IMR-90 (cell line): ENCODE measurements around the gene TM4SF1. TPM values are rescaled to one million over a fixed set of nuclear protein-coding genes. Genes with fewer than 3 reads are reported as not detected.

Experiments
- ATAC-seq: fragments of 200-7000 bp; cut with Tn5 transposase; 2 replicates; pipeline ENCODE4 v1.9.1; 2020; ENCODE audit warnings: low read depth, mild to moderate bottlenecking, moderate library complexity
- BruUV-seq: library from RNA; stranded (reverse); fragments of 400-500 nt; replicated peaks from 2 replicates; lab custom pipeline; 2021; lab: Mats Ljungman, UMichigan
- CTCF ChIA-PET: fragments of 300-600 bp; formaldehyde crosslinking; extraction: SDS; loops from one replicate; lab custom pipeline; 2021; ENCODE audit warnings: antibody characterized with exemption; lab: Yijun Ruan, JAX
- POLR2A ChIA-PET: fragments of 300-600 bp; sonication (Branson Sonifier 250); formaldehyde crosslinking; loops from one replicate; lab custom pipeline; 2022; ENCODE audit warnings: antibody characterized with exemption; ENCODE audit not compliant: unreplicated experiment; lab: Charles Lee
- DNase-seq: peaks from one replicate; pipeline ENCODE4 v3.0.0; 2013
- H2AFZ ChIP-seq: replicated peaks from 2 replicates; pipeline ENCODE3; 2013; ENCODE audit warnings: low read length, mild to moderate bottlenecking; ENCODE audit not compliant: poor library complexity
- H2AK5ac ChIP-seq: 2 replicates; pipeline ENCODE4 v1.6.1; 2013; ENCODE audit warnings: low read depth, low read length, inconsistent platforms
- H2AK9ac ChIP-seq: replicated peaks from 2 replicates; pipeline ENCODE3; 2013; ENCODE audit warnings: mild to moderate bottlenecking, low read depth, low read length, moderate library complexity; ENCODE audit not compliant: poor library complexity
- H2BK120ac ChIP-seq: 2 replicates; pipeline ENCODE4 v1.6.1; 2013; ENCODE audit warnings: low read depth, low read length, inconsistent platforms
- H2BK15ac ChIP-seq: 3 replicates; pipeline ENCODE4 v1.6.1; 2013; ENCODE audit warnings: low read depth, low read length, inconsistent platforms
- H2BK20ac ChIP-seq: 2 replicates; pipeline ENCODE4 v1.6.1; 2013; ENCODE audit warnings: low read depth, mild to moderate bottlenecking, inconsistent platforms, low read length, moderate library complexity
- H2BK5ac ChIP-seq: 2 replicates; pipeline ENCODE4 v1.6.1; 2013; ENCODE audit warnings: mild to moderate bottlenecking, low read depth, low read length, inconsistent platforms; ENCODE audit not compliant: poor library complexity, severe bottlenecking
- H3K14ac ChIP-seq: replicated peaks from 2 replicates; pipeline ENCODE4 v1.6.1; 2013; ENCODE audit warnings: low read depth, low read length, inconsistent platforms
- H3K18ac ChIP-seq: 2 replicates; pipeline ENCODE4 v1.6.1; 2013; ENCODE audit warnings: low read depth, low read length, control low read depth
- H3K23ac ChIP-seq: 2 replicates; pipeline ENCODE4 v1.6.1; 2013; ENCODE audit warnings: low read depth, low read length, inconsistent platforms
- H3K27ac ChIP-seq: 2 replicates; pipeline ENCODE4 v1.5.1; 2013; ENCODE audit warnings: mild to moderate bottlenecking, control low read depth, low read length; ENCODE audit not compliant: insufficient read depth
- H3K27me3 ChIP-seq: 2 replicates; pipeline ENCODE4 v1.6.1; 2013; ENCODE audit warnings: low read length; ENCODE audit not compliant: control insufficient read depth, insufficient read depth
- H3K36me3 ChIP-seq: 2 replicates; pipeline ENCODE4 v1.6.1; 2013; ENCODE audit warnings: low read length, mixed read lengths; ENCODE audit not compliant: control insufficient read depth, insufficient read depth
- H3K4ac ChIP-seq: 2 replicates; pipeline ENCODE4 v1.6.1; 2013; ENCODE audit warnings: low read depth, low read length, inconsistent platforms
- H3K4me1 ChIP-seq: 2 replicates; pipeline ENCODE4 v1.6.1; 2013; ENCODE audit warnings: low read length, mixed read lengths; ENCODE audit not compliant: control insufficient read depth, insufficient read depth
- H3K4me2 ChIP-seq: 2 replicates; pipeline ENCODE4 v1.6.1; 2013; ENCODE audit warnings: low read depth, mild to moderate bottlenecking, control low read depth, low read length, moderate library complexity
- H3K4me3 ChIP-seq: 2 replicates; pipeline ENCODE4 v1.5.1; 2013; ENCODE audit warnings: low read depth, mild to moderate bottlenecking, control low read depth, low read length, moderate library complexity; ENCODE audit not compliant: insufficient read depth
- H3K56ac ChIP-seq: 2 replicates; pipeline ENCODE4 v1.6.1; 2013; ENCODE audit warnings: low read length, inconsistent platforms; ENCODE audit not compliant: insufficient read depth; ENCODE audit errors: extremely low read depth
- H3K79me1 ChIP-seq, 2 experiments: 2 replicates each; pipeline ENCODE4 v1.6.1; 2013; ENCODE audit warnings: low read length in 2 of 2, inconsistent platforms in 1 of 2, low read depth in 1 of 2
- H3K9ac ChIP-seq: 2 replicates; pipeline ENCODE4 v1.6.1; 2013; ENCODE audit warnings: low read depth, low read length, control low read depth
- H3K9me1 ChIP-seq: 2 replicates; pipeline ENCODE4 v1.6.1; 2013; ENCODE audit warnings: low read length, inconsistent platforms; ENCODE audit not compliant: insufficient read depth
- H3K9me3 ChIP-seq: 2 replicates; pipeline ENCODE4 v1.6.1; 2013; ENCODE audit warnings: low read length; ENCODE audit not compliant: control insufficient read depth, insufficient read depth
- H4K20me1 ChIP-seq: 2 replicates; pipeline ENCODE4 v1.6.1; 2013; ENCODE audit warnings: low read length, inconsistent platforms; ENCODE audit not compliant: insufficient read depth
- H4K5ac ChIP-seq: 2 replicates; pipeline ENCODE4 v1.6.1; 2013; ENCODE audit warnings: mild to moderate bottlenecking, low read depth, low read length, control low read depth
- H4K8ac ChIP-seq, 2 experiments: 2 replicates each; pipeline ENCODE4 v1.6.1; 2013; ENCODE audit warnings: low read depth in 2 of 2, low read length in 2 of 2, control low read depth in 1 of 2, inconsistent platforms in 1 of 2
- H4K91ac ChIP-seq: 2 replicates; pipeline ENCODE4 v1.6.1; 2013; ENCODE audit warnings: low read depth, low read length, inconsistent platforms; ENCODE audit not compliant: insufficient read depth
- BHLHE40 ChIP-seq: fragments of 150-350 bp; IDR thresholded peaks from 2 replicates; pipeline ENCODE4 v1.6.1; 2016; ENCODE audit warnings: mild to moderate bottlenecking, low read depth, low read length
- ELK1 ChIP-seq: fragments of 150-350 bp; IDR thresholded peaks from 2 replicates; pipeline ENCODE4 v1.6.1; 2016; ENCODE audit warnings: low read depth, mild to moderate bottlenecking, low read length, moderate library complexity, borderline replicate concordance
- MAZ ChIP-seq: IDR thresholded peaks from 2 replicates; pipeline ENCODE4 v1.6.1; 2012; ENCODE audit warnings: low read depth, mild to moderate bottlenecking, low read length, improper control_type of control experiment, moderate library complexity, borderline replicate concordance
- MXI1 ChIP-seq: IDR thresholded peaks from 2 replicates; pipeline ENCODE4 v1.6.1; 2012; ENCODE audit warnings: low read depth, mild to moderate bottlenecking, low read length, moderate library complexity, borderline replicate concordance
- NFE2L2 ChIP-seq: fragments of 150-350 bp; IDR thresholded peaks from 2 replicates; pipeline ENCODE4 v1.6.1; 2016; ENCODE audit warnings: low read depth, mild to moderate bottlenecking, low read length
- RCOR1 ChIP-seq: IDR thresholded peaks from 2 replicates; pipeline ENCODE4 v1.6.1; 2012; ENCODE audit warnings: mild to moderate bottlenecking, low read length, improper control_type of control experiment; ENCODE audit not compliant: insufficient replicate concordance
- USF2 ChIP-seq: fragments of 150-350 bp; IDR thresholded peaks from 2 replicates; pipeline ENCODE4 v1.6.1; 2017; ENCODE audit warnings: mild to moderate bottlenecking, antibody characterized with exemption, low read length, low read depth
- WGBS, 2 experiments: methylation state at CpG; one replicate each; pipeline versions ENCODE4 v1.1.5 to v1.1.7; 2013; ENCODE audit warnings: missing lambda C conversion rate in 2 of 2; ENCODE audit not compliant: insufficient read length in 1 of 2; ENCODE audit errors: extremely low coverage in 2 of 2; 5-methylcytosine and 5-hydroxymethylcytosine counted together
- dilution Hi-C: fragments of 300-500 bp; cut with HindIII; formaldehyde crosslinking; loops from one replicate; pipeline ENCODE4 v1.14.3; 2018; ENCODE audit warnings: low sequenced_read_pairs; ENCODE audit not compliant: unreplicated experiment
- in situ Hi-C: fragments of 300-500 bp; cut with MboI; formaldehyde crosslinking; loops from 3 replicates; pipeline ENCODE4 v1.14.3; 2019; ENCODE audit warnings: low sequenced_read_pairs, inconsistent platforms, mixed read lengths
- intact Hi-C: fragments of 100-400 bp; cut with micrococcal nuclease; formaldehyde crosslinking; loops from 2 replicates; pipeline ENCODE4 v1.10.0; 2022
- polyA plus RNA-seq, 3 experiments: library from polyadenylated mRNA; depleted of rRNA; stranded (reverse); fragments of >200 nt; gene quantifications; 2 replicates each; pipeline ENCODE4 v1.2.3, GENCODE V29; 2012; ENCODE audit warnings: low replicate concordance in 1 of 3
- total RNA-seq: library from RNA; depleted of rRNA; stranded (reverse); fragments of >200 nt; gene quantifications from 2 replicates; pipeline ENCODE4 v1.2.3, GENCODE V29; 2012

TM4SF1 gene
- total and polyA plus RNA-seq, 2 of the 4 experiments (the other 2 are of a cell fraction): 232 to 302 TPM

GRCh38 chr3:149340310-149340933 lies 37.0 kb downstream of the TM4SF1 start:
- Histone ChIP-seq H3K27ac (peak overlapping the region; percentile 70), H3K9me1 (peaks cover 11% of the 10 kb centered on the region; the same call in 1 of the 2 replicates), H2AK5ac (peak overlapping the region; percentile 92), H3K23ac (peak overlapping the region; percentile 93; the same call in 1 of the 2 replicates), H4K91ac (peak overlapping the region; percentile 91), H4K5ac (peak overlapping the region; percentile 82; the same call in 1 of the 2 replicates), H3K4ac (peak overlapping the region; percentile 96), H4K8ac (peak overlapping the region; percentile 76 to 94), H2BK5ac (peak overlapping the region; percentile 92), H3K36me3 (no peaks in the 10 kb centered on the region), H3K18ac (peak overlapping the region; percentile 84; the same call in 1 of the 2 replicates), H3K4me1 (peaks cover 14% of the 10 kb centered on the region), H2BK20ac (peak overlapping the region; percentile 99), H3K27me3 (no peaks in the 10 kb centered on the region), H2BK15ac (peak overlapping the region; percentile 99), H2AFZ (no peak overlapping the region), H3K4me3 (no peak overlapping the region), H3K9me3 (no peaks in the 10 kb centered on the region), H3K9ac (no peak overlapping the region; the same call in 1 of the 2 replicates), H3K14ac (peak overlapping the region; percentile 95), H4K20me1 (no peaks in the 10 kb centered on the region), H3K56ac (peak overlapping the region; percentile 96), H3K4me2 (peak overlapping the region; percentile 60; the same call in 1 of the 2 replicates), H2AK9ac (peak overlapping the region; percentile 68), H3K79me1 (peaks cover 0 to 9% of the 10 kb centered on the region in 2 experiments; a peak in 1 of 4 replicates), H2BK120ac (peak overlapping the region; percentile 98)
- BruUV-seq: no TSS peak
- POLR2A ChIA-PET: no interaction called here
- DNase-seq (peak; percentile 74), ATAC-seq (peak; percentile 46)
- dilution Hi-C loops (no loop called here), in situ Hi-C loops (no loop called here), intact Hi-C loops (no loop called here)
- TF ChIP-seq NFE2L2 (no peak), USF2 (no peak), MXI1 (no peak), RCOR1 (no peak), ELK1 (no peak), MAZ (no peak), BHLHE40 (no peak)
- WGBS, 2 experiments: no CpG with 5 or more reads among the region's 1 CpG
- CTCF ChIA-PET: interaction anchor here (0.9 kb wide), 2 partner anchors 12 to 15 kb away, joined by 3 to 4 read pairs; no protein-coding TSS in a partner anchor
